Measurements from ENCODE around the gene KDM2B.
A peak's percentile ranks its signal among the peaks of the same experiment; 100 is the strongest.

KDM2B gene

DNA sequence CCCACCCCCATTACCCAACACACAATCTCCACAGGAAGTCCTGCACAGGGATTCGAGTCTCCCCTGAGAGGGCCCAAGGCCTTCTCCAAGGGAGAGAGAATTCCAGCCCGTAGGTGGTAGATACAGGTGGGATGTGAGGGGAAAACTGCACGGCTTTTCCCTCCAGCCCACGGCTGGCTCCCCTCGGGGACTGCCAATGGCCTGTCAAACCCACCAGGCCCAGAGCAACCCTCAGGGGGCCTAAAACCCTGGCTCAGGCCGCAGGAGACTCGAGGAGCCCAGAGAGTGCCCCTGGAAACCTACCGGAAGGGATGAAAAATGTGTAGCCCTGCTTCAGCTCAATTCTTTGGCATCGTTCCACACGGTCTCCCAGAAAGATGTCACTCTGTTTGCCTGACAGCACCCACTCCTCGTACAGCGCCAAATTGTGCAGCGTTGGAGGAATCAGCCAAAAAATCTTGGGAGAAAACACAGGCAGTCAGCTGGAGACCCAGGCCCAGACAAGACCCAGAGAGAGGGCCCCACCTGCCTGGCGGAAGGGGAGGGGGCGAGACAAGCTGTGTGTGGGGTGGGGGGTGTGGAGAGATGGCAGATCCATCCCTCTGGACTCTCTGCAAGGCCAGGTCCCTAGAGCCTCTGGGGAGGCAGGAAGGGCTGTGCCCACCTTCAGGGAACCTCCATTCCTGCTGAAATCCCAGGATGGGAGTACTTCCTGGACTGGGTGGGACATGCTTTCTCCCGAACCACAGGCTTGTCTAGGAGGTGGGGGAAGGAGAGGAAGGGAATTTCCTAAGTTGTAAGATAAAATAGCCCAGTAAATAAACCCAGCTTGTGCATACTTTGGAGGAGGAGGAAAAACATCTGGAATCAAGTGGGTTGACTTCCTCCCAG lies 48.1 kb downstream of the KDM2B start:
- no peak for DNase-seq (ENCODE audit: extremely low read depth in 1 of 2, low read depth in 1 of 2)

DNA sequence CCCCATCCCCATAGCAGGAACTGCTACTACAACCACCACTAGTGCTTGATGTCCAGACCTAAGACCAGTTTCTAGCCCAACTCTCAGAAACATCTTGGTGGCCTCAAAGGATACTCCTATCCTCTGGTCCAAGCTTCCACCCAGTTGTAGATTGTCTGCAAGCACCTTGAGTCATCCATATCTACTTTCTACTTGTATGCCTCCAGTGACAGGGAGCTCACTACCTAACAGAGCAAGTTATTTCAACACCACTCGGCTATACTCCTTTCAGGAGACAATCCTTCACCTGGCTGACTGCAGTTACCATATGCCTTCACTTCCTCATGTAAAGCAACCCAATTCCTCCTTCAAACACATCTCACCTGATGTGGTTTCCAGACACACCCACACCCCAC lies 49.5 kb downstream of the KDM2B start:
- DNase-seq (ENCODE audit: extremely low read depth in 1 of 2, low read depth in 1 of 2) = no peak

DNA sequence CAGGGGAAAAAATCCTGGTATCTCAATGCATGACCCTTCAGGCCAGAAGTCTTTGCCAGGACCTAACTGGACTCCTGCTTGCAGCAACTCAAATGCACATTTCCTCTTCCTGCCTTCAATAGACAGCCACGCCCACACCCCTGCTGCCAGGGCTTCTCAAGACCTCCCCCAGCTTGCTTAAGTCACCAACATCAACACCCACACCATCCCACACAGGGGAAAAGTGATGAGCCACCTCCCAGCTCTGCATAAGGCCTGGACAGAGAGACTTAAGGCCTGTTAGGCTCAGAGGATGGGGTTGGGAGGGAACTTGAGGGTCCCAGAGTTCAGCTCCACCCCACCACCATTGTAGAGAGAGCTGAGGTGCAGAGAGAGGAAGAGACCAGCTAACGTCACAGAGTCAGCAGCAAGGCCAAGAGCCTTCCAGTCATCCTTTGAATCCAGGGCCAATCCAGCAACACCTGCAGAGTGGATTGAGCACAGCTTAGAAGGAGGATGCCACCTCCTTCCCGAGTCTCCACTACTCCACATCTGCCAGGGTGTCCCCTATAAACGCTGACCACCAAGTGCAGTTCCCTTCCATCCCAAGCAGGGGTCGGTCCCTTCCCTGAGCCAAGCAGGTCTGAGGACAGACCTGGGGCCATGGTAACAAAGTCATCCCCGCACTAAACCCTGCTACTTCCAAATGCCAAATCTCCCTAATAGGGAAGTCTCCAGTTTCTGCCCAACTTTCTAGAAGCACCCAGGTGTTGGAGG lies 50.0 kb downstream of the KDM2B start:
- DNase-seq (ENCODE audit: extremely low read depth in 1 of 2, low read depth in 1 of 2) = peak; percentile 32 to 63

DNA sequence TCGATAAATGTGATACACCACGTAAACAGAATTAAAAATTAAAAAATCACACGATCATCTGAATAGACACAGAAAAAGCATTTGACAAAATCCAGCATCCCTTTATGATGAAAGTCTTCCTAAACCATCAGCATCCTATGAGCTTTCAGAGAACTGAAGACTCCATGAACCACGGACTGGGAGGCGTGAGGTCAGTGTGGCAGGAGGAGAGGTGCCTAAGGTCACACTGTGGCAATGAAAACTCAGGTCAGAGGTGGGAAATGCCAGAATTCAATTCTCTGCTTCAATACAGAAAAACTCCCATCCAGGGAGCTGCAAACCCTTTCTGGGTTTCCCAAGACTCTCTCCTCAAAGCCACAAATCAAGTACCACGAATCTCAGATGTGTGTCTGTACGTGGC lies 51.6 kb downstream of the KDM2B start:
- no peak for DNase-seq (ENCODE audit: extremely low read depth in 1 of 2, low read depth in 1 of 2)

DNA sequence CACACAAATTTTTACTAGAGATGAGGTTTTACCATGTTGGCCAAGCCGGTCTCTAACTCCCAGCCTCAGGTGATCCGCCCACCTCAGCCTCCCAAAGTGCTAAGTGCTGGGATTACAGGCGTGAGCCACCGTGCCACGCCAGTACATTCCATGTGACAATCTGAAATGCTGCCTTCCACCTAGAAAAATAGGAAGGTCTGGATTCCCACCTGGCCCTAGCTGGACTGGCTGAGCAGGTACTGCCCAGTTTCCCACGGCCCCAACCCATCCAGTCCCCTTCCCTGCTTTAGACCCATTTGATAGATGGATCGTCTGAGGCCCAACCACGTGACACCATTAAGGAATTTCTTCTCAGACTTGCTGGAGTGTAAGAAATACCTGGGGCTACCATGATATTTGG lies 55.4 kb downstream of the KDM2B start:
- DNase-seq (ENCODE audit: extremely low read depth in 1 of 2, low read depth in 1 of 2) = no peak

DNA sequence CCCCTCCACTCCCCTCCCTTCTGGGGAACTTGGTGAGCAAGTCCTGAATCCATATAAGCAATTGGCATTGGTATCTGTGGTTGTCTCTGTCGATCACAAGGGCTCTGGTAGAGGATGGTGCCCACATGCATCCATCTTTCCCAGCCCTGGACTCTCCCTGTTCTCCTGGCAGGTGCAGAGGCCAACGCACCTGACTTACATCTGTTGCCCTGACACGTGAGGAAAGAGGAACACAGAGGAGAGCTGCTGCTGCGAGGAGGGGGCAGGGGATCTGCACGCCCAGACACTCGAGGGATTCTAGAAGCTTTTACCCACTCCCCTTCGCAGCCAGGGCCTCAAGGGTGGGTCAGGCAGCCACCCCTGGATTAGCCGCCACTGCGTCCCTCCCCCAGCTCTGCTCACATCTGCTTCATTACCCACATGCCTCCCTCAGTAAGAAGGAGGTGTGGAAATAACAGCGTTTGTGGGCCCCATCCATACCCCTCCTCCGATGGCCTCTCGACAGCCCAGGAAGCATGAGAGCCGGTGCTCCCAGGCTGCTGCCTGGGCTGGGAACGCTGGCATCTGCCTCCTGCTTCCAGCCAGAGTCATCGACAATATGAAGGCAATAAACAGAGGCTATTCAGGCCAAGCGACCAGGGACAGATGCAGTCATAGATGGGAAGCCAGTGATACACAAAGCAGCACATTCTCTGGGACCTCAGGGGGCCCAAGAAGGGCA lies 56.5 kb downstream of the KDM2B start:
- no peak for DNase-seq (ENCODE audit: extremely low read depth in 1 of 2, low read depth in 1 of 2)

DNA sequence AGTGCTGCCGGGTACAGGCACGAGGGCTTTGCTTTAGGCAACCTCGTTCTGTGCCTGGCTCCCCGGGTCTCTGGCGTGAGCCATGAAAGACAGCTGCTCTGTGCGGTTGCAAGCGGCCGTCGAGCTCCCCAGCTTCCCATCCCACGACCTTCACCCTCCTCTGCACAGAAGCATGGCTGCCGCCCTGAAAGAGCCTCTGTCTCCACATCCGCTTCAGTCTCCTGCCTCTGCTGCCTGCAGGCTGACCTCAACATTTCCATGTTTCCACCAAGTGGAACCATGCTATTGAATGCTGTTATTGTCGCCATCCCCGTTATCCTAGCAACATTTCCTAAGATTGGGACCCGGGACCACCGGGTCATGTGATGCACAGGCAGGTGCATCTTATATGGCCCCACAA lies 57.1 kb downstream of the KDM2B start:
- DNase-seq (ENCODE audit: extremely low read depth in 1 of 2, low read depth in 1 of 2) = no peak

DNA sequence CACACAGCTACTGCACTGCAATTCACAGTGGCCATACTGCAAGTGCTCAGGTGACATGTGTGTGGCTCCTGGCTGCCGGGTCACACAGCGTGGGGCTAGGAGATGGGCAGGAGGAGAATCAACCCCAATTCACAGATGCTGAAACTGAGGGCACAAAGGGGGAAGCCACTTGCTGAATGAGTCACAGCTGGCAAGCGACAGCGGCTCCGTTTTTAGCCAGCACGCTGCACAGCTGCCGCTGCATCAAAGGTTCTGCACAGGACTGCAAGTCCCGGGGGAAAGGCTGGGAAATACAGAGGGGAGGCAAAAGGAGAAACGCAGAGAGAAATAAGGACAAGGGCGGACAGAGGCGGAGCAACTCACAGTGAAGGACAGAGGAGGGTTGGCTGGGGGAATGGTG lies 57.9 kb downstream of the KDM2B start:
- no peak for DNase-seq (ENCODE audit: extremely low read depth in 1 of 2, low read depth in 1 of 2)

DNA sequence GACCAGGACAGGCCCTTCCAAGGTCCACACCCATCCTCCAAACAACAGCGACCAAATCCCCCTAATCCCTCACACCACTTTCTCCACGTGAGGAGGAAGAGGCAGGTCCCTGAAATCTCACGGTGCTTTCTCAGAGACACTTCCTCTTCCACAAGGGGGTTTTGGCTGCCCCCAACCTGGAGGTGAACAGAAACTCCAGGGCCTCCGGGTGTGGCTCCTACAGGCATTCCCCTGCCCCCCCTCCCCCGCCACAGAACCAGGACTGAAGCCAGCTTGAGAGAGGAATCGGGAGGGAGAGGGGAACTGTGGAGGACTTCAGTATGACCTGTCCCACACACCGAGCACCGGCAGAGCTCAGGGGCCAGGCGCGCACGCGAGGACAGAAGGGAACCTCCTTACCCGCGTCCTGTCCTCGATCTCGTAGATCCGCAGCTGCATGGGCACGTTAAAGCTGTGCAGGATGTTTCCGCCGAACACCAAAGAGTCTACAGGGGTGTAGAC lies 60.2 kb downstream of the KDM2B start:
- DNase-seq (ENCODE audit: extremely low read depth in 1 of 2, low read depth in 1 of 2) = no peak

DNA sequence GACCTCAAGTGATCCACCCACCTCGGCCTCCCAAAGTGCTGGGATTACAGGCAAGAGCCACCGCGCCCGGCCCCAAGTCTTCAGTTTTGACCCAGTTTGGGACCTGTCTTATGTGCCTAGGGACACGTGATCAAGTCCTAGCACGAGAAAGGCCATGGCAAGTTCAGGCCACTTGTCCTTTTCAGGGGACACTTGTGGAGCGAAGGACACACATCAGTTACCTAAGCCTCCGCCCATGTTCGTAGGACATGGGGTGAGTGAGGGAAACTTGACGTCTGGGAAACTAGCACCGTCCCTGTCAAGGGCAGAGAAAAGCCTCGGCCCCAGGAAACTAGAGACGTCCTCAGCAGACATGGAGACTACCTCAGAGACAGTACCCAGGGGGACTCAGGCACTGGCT lies 60.7 kb downstream of the KDM2B start:
- DNase-seq (ENCODE audit: extremely low read depth in 1 of 2, low read depth in 1 of 2) = no peak

DNA sequence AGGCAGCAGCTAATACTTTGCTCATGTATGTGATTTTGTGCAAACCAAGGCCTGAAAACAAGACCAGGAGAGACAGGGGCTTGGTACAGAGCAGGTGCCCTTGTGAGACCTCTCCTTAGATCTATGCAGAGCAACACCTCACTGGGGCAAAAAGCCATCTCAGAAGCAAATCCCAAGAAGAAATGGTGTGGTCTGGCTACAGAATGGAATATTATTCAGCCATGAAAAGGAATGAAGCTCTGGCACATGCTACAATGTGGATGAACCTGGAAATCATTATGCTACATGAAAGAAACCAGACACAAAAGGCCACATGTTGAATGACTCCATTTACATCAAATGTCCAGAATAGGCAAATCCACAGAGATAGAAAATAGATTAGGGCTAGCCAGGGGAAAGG lies 61.6 kb downstream of the KDM2B start:
- DNase-seq (ENCODE audit: extremely low read depth in 1 of 2, low read depth in 1 of 2) = no peak

DNA sequence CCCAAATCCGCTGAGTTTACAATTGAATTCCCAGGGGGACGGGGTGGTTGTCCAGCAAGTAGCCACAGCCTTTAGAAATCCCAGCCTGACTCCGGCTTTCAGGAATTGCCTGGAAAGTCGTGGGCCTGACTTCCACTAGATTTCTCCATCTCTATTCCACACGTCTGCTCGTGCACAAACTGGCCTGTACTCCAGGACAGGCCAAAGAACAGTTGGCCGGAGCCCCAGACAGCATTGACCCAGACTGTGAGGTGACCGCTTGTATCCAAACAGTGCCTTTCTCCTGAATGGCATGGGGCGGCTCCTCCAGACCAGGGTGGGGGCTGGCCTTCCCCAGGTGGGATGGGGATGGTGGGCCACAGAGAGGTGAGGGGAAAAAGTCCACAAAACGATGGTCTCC lies 62.2 kb downstream of the KDM2B start:
- no peak for DNase-seq (ENCODE audit: extremely low read depth in 1 of 2, low read depth in 1 of 2)

DNA sequence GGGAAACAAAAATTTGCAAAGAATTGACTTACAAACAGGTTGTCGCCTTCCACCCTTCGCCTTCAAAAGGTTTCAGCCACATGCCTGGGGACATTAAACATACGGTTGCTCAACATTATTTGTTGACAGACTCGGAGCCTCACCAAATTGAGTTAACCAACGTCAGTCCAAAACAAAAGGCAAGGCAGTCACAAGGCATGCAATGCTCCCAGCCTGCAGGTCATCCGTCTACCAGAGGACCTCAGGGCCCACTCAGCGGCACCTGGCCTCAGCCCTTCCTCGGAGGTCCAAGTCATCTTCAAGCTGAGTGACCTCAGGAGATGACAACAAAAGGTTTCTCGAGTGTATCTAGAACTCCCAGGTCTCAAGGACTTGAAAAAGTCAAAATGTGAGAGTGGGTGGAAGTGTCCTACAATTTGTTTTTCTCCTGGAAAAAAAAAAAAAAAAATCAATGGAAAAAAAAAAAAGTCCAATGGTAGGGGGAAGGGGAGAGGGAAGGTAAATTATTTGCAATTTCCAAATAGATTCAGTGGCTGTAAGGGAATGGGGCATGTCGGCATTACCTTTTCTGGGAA lies 64.3 kb downstream of the KDM2B start:
- no peak for DNase-seq (ENCODE audit: extremely low read depth in 1 of 2, low read depth in 1 of 2)

DNA sequence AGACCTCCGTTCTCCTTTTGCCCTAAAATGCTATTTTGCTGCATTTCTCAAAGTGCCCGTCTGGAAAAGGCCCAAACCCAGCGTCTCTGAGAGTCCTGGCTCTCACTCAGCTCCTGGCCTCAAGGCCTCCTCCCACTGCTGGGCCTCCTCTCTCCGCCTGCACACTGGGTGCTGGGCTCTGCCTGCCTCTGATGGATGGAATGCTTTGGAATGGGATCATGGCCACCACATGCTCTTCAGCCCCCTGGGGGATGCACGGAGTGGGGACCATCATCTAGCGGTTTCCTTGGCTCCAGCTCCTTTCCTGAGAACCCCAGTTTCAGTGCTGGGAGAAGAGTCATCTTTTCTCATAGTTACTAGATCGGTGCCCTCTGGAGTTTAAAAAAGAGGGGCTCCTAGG lies 65.2 kb downstream of the KDM2B start:
- DNase-seq (ENCODE audit: extremely low read depth in 1 of 2, low read depth in 1 of 2) = no peak

DNA sequence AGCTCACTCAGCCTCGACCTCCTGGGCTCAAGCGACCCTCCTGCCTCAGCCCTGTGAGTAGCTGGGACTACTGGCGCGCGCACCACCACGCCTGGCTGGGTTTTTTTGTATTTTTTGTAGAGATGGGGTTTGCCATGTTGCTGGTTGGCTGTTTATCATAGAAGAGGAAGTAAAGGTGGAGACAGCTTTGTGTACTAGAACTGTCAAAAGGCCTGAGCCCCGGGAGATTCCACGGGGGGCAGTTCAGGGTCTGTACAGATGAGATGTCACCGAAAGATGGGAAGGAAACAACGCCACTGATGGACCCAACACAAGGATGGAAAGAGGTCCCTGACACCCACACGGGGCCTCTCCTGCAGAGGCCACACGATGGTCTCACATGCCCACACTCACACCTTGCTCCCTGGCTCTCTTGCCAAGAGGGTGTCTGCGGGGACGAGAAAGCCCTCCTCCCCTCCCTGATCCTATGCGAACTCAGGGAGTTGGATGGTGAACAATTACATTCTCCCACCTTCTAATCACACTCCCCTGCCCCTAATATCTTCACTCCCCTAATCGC lies 66.6 kb downstream of the KDM2B start:
- DNase-seq (ENCODE audit: extremely low read depth in 1 of 2, low read depth in 1 of 2) = no peak

DNA sequence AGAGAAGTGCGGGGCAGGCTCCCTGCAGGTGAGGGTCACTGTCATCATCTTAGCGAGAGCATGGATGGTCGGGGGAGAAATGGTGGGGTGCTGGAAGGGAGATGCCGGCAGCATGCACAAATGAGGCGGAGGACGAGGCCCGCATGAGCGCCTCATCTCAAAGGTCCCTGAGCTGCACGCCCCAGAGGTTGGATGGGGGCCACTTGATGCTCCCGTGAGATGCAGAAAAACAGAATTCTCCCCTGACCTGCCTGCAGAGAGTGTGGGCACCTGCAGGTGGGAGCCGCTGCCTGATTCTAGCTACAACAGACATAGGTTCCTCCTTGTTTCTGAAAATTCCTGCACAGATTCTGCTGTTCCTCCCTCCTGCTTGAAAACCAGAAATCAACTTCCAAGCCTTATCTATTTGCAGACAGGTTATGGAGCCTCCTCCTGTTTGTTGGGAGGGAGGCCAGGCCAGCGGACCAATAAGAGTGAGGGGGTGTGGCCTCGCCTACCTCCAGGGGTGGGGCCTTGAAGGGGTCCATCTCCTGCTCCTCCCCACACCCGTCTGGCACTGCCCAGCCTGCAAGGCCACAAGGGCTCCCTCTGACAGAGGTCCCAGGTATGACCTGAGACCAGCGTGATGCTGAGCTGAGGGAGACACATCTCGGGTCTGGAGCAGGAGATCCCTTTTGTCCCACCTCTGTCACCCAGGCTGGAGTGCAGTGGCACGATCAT lies 67.2 kb downstream of the KDM2B start:
- DNase-seq (ENCODE audit: extremely low read depth in 1 of 2, low read depth in 1 of 2) = no peak

DNA sequence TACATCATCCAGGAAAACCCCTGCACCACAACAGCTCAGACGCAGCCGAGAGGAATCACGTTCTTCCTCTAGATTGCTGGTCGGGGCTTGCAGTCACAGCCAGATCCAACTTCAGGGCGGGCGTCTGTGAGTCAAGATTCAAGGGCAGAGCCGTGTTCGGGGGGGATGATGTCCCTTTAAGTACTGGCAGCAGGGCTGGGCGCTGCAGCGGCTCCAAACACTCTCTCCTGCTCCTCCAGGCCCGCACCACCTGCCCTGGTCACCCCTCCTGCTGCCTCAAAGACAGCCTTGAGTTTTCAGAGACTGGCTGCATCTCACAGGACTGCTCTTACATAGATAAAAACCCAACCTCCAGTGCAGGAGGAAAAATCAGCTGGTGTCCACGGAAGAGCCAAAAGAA lies 68.3 kb downstream of the KDM2B start:
- DNase-seq (ENCODE audit: extremely low read depth in 1 of 2, low read depth in 1 of 2) = no peak

DNA sequence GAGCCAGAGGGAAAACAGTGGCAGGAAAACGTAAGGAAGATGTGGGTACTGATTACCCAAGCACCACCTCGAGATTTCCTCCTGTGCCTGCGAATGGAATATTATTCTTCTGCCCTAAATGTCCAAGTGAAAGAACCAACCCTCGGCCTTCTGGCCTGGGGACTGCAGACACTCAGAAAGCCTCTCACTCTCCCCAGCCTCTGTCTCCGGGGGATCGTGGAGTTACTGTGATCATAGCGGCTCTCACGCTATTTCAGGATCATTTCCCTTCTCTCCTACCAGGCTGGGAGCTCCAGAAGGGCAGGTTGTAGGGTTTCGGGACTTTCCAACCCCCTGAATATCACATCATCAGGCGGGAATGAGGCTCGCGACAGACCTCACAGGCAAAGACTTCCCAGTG lies 68.9 kb downstream of the KDM2B start:
- DNase-seq (ENCODE audit: extremely low read depth in 1 of 2, low read depth in 1 of 2) = no peak

DNA sequence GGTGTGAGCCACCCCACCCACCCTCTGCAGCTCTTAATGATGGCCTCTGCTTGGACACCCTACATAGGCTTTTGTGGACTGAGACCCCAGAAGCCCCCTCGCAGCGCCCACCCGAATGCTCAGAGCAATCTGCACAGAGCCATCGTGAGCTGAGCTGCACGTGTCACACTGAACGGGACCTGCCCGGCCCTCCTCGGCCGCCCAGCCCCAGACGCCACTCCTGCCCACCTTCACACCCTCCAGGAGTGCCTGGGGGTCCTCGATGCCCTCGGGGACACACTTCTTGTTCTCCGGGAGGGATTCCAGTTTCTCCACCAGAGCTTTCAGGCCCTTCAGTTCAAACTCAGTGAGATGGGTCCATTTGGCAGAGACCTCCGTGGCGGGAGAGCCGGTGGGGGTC lies 71.5 kb downstream of the KDM2B start:
- DNase-seq (ENCODE audit: extremely low read depth in 1 of 2, low read depth in 1 of 2) = no peak

DNA sequence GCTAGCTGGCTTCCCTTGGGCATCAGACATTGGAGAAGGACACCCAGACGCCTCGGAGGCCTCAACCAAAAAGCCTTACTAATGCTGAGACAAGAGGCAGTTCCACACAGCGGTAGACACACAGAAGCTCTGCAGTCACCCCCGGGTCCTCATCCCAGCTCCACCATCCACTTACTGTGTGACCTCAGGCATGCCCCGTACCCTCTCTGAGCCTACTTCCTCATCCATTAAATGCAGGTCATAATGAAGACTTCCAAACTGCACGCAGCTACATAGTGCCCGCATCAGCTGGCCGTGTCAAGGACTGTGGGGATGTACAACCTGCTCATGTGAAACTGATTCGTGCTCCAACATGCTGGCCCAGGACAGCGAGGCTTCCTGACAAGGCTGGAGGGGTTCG lies 72.3 kb downstream of the KDM2B start:
- DNase-seq (ENCODE audit: extremely low read depth in 1 of 2, low read depth in 1 of 2) = no peak

All from stimulated activated CD8-positive, alpha-beta memory T cell treated with anti-CD3 and anti-CD28 coated beads, Interleukin-7, amount 100 ng/mL, for 48 hours (primary cell).